T1000 (cell line): Measurements from ENCODE around the gene MYH14.

Experiments
- DNase-seq: peaks from one replicate; lab custom pipeline; 2025; ENCODE audit warnings: mixed read lengths; lab: John Stamatoyannopoulos, UW

The MYH14 gene

DNA sequence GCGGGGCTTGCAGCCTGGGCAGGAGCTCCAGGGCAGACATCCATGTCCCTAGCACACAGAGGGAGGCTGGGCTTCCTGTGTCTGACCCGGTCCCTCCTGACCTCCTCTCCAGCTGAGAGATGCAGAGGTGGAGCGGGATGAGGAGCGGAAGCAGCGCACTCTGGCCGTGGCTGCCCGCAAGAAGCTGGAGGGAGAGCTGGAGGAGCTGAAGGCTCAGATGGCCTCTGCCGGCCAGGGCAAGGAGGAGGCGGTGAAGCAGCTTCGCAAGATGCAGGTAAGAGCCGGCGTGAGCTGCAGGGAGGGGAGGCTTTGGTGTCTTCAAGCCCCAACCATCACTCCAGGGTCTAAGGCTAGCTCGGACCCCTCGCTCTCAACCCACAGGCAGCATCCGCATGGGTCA is 87.4 kb downstream of the MYH14 start:
- DNase-seq = no peak

DNA sequence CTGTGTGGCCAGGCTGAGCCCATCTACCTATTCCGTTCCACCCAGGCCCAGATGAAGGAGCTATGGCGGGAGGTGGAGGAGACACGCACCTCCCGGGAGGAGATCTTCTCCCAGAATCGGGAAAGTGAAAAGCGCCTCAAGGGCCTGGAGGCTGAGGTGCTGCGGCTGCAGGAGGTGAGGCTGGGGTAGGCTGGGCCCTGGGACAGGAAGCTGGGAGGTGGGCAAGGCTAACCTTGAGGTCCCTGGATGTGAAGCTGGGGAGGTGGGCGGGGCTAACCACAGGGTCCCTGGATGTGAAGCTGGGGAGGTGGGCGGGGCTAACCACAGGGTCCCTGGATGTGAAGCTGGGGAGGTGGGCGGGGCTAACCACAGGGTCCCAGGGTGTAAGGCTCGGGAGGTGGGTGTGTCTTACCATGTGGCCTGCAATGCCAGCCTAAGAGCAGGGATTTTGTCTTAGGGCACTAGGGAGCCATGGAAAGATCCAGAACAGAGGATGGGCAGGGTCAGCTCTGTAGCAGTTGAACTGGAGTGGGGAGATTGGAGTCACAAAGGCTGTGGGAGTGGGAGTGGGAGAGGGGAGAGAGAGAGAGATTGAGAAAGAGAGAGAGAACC is 88.9 kb downstream of the MYH14 start:
- DNase-seq = no peak

DNA sequence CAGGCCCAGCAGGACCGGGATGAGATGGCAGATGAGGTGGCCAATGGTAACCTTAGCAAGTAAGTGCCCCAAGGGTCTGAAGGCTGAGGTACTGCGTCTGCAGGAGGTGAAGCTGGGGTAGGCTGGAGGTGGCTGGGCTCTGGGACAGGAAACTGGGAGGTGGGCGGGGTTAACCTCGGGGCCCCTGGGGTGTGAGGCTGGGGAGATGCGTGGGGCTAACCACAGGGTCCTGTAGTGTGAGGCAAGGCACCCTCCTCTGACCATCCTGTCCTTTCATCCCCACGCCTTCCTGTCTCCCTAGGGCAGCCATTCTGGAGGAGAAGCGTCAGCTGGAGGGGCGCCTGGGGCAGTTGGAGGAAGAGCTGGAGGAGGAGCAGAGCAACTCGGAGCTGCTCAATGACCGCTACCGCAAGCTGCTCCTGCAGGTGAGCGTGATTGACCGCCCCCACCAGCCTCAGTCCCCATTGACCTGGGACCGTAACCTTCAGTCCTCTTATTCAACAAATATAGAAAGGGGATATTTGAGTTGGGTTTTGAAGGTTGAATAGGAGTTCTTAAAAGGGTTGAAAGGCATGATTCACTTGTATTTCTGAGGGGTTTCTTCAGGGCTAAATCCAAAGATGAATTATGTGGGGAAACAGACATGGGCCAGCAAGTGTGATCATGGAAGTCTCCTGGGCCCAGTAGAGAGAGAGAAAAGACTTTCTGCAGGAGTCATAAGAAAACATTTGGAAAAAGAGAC is 90.0 kb downstream of the MYH14 start:
- no peak for DNase-seq

DNA sequence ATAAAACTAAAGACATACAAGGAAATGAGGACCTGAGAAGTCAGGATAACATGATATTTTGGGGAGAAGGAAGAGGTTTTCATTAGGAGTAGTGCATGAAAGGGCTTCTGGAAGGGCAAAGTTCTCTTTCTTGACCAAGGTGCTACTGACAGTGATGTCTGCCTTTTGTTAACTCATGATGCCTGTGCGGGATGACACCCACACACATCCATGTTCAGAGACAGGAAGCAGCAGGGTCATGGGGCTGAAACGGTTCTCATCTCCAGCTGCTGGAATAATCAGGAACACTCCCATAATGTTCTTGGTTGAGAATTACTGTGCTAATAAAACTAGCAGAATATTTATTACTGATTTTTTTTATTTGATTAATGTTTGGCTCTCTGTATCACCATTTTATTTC is 96.6 kb downstream of the MYH14 start:
- DNase-seq = no peak

DNA sequence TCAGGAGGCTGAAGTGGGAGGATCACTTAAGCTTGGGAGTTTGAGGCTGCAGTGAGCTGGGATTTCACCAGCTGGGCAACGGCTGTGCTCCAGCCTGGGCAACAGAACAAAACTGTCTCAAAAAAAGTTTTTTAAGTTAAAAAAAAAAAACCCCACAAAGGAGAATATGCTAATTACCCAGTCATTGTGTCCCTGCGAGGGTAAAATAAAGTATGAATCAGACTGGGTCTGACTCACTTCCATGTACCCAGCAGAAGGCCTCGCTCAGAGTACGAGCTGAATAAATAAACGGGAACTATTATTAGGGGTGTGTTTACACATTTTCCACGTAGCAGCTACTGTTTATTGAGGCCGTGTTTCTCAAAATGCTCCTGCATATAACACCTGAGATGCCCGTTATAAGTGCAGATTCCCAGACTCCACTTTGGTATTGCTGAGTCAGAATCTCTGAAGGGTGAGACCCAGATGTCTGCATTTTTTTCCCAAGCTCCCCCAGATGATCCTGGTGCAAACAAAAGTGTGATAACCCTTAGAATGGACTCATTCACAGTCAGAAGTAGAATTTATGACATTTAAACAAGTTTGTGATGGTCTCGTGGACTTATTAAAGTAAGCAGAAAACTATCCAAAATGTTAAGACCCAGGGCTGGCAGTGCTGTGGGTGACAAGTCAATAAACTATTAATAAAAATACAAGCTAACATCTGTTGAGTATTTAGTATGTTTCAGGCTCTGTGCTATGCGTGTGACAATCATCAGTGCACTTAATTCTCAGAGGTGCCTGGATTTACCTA is 97.6 kb downstream of the MYH14 start:
- no peak for DNase-seq

DNA sequence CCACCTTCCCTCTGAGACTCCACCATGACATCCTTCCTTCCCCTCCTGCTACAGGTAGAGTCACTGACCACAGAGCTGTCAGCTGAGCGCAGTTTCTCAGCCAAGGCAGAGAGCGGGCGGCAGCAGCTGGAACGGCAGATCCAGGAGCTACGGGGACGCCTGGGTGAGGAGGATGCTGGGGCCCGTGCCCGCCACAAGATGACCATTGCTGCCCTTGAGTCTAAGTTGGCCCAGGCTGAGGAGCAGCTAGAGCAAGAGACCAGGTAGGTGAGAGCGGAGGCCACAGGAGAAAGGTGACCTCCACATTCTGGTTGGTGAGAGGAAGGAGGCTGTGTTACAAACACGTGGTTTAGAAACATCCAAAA is 98.2 kb downstream of the MYH14 start:
- DNase-seq = no peak

DNA sequence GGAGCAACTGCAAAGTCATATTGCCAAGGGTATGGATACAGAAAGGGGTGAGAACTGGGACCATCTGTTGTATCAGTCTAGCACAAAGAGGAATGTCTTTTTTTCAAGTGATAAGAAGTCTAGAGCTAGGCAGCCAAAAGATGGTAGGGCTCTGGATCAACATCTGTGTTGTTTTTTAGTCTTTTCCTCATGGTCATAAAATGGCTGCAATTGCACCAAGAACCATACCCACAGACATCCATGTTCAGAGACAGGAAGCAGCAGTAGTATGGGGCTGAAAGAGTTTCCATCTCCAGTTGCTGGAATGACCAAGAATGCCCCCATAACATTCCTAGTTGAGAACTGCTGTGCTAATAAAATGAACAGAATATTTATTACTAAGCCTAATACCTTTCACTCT is 100.1 kb downstream of the MYH14 start:
- DNase-seq = no peak

DNA sequence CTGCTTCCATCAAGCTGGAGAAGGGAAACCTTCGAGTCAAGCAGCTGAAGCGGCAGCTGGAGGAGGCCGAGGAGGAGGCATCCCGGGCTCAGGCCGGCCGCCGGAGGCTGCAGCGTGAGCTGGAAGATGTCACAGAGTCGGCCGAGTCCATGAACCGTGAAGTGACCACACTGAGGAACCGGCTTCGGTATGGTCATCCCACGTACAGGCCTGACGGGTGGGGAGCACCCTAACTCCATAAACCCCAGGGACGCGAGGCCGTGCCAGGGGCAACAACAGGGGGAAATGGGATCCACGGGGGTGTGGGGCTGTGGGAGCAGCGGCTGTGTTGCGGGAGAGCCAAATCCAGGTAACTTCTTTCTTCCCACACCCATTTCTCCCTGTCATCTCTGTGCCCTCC is 105.6 kb downstream of the MYH14 start:
- DNase-seq = no peak

DNA sequence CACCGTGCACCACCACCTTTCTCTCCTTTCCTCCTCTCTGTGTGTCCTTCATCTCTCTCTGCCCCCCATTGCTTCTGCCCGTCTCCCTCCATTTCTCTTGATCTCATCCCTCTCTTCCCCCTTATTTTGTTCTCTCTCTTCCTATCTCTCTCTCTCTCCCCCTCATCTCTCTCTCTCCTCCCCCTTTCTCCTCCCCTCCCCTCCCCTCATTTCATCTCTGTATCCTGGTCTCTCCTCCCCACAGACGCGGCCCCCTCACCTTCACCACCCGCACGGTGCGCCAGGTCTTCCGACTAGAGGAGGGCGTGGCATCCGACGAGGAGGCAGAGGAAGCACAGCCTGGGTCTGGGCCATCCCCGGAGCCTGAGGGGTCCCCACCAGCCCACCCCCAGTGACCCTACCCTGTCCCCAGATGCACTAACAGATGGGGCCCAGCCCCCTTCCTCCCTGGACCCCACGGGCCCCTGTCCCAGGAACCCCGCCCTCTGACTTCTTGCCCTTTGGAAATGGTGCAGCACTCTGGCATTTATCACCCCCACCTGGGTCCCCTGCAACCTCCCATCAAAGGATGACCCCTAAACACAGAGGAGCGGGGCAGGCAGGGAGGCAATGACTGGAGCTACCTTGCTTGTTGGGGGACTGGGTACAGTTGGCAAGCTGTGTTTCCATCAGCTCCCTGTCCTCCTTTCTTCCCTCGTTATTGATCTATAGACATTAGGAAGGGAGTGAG is 106.1 kb downstream of the MYH14 start:
- no peak for DNase-seq

DNA sequence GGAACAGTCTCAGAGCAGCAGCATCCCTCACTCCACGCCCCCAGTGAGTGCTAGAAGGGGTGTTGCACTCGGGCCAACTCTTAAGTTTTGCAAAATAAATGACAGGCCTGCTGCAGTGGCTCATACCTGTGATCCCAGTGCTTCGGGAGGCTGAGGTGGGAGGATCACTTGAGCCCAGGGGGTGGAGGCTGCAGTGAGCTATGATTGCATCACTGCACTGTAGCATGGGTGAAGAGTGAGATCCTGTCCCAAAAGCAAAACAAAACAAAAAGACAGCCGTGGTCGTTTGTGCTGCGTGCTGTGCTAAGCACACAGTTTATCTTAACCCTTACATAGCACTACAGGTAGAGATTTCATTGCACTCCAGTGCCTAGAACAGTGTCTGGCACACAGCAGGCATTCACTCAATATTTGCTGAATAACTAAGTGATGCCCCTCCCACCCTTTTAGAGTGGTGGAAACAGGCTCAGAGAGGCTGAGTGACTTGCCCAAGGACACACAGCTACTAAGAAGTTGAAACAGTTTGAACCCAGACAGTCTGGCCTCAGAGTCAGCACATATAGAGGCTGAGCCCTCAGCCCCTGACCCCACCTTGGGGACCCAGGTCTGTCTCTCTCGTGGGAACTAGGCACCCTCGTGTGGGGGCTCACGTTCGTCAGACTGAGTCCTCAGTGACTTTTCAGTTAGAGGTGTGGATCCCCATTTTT is 107.5 kb downstream of the MYH14 start:
- no peak for DNase-seq

DNA sequence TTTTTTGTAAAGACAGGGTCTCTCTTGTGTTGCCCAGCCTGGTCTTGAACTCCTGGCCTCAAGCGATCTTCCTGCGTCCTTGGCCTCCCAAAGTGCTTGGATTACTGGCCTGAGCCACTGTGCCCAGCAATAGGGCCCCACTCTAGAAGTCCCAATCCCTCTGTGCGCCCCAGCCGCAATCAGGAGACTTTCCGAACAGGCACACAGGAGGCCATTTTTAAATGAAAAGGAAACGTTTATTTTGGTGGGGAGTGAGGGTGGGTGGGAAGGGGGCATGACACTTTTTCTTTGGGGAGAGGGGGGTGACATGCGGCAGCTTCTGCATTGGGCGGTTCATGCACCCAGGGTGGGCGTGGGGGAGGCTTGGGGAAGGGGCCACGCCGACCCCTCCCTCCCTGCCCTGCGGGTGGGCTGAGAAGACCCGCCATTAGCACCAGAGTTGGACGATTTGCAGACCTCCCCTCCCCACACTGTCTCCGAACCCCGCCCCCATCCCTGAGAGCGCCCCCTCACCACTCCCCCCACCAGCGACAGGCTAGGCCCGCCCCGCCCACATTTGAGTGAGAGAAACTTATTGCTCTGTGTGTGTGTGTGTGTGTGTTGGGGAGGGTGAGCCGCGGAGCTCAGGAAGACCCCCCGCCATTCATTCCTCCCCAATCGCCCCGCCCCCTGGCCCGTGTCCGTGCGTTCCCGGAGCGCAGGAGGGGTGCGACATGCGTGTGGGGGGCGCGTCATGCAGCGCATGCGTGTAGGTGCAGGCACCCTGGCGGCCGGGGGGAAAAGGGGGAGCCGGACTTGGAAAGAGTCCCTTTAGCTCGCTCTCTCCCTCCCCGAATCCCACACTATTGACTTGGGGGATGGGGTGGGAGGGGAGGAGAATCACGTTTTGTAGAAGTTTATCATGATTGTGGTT is 108.6 kb downstream of the MYH14 start:
- no peak for DNase-seq

DNA sequence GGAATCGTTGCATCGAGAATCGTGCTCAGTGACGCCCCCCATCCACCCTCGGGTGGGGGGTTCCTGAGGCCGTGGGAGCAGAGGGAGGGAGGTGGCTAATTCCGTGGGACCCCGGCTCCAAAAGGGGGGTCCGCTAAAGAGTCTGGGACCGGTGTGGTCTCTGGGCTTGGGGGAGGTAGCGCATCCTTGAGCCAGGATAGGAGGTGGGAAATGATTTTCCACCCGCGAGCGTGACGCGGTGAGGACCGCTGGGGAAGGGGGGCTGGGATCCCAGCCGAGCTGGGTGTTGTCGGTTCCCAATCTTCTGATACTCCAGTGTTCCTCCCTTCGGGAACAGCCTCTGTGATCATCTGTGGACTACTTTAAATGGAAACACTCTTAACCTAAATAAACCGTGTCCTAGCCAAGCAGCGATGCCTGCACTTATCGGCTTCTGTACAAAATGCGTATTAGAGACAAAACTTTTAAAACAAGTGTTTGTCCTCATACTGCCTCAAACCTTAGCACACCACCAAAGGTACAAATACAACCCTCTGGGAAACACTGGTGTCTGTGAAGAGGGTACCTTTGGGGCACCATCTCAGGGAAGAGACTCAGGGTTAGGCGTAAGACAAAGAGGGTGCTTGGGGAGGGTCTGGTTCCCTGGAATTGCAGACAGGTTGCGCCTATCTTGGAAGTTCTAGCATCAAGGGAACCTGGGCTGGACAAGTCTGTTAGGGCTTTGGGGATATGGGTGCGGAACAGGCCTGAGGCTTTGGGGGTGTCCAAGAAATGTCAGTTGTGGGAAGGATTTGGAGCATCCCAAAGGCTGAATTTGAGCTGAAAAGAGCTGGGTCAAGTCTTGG is 109.8 kb downstream of the MYH14 start:
- DNase-seq = no peak

DNA sequence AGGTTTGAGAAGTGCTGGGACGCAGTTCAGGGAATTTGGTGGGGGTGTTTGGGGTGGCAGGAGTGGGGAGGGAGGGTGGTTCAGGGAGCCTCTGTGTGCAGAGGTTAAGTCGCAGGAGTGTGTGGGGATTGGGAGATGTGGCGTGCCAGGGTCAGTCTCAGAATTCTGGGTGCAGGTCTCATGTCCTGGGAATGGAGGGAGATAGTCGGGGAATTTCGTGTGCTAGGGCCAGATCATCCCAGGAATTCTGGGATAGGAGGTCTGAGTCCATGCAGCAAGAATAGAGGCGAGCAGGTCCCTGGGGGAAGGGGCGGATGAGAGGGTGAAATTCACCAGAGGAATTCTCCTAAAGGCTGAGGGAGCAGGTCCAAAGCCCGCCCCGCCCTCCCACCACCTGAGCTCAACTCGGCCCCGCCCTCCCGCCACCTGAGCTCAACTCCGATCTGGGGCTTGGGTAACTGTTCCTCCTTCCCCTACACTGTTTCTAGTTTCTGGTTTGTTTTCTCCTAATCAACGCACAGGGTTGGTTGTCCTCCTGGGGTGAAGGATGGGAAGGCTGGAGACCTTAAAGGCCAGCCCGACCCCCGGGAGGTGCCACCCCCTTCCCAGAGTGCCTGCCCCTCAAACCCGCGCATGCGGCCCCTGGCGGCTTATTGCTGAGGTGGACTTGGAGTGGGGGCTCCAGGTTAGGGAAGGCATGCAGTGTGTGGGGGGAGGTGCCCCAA is 110.6 kb downstream of the MYH14 start:
- DNase-seq = no peak

DNA sequence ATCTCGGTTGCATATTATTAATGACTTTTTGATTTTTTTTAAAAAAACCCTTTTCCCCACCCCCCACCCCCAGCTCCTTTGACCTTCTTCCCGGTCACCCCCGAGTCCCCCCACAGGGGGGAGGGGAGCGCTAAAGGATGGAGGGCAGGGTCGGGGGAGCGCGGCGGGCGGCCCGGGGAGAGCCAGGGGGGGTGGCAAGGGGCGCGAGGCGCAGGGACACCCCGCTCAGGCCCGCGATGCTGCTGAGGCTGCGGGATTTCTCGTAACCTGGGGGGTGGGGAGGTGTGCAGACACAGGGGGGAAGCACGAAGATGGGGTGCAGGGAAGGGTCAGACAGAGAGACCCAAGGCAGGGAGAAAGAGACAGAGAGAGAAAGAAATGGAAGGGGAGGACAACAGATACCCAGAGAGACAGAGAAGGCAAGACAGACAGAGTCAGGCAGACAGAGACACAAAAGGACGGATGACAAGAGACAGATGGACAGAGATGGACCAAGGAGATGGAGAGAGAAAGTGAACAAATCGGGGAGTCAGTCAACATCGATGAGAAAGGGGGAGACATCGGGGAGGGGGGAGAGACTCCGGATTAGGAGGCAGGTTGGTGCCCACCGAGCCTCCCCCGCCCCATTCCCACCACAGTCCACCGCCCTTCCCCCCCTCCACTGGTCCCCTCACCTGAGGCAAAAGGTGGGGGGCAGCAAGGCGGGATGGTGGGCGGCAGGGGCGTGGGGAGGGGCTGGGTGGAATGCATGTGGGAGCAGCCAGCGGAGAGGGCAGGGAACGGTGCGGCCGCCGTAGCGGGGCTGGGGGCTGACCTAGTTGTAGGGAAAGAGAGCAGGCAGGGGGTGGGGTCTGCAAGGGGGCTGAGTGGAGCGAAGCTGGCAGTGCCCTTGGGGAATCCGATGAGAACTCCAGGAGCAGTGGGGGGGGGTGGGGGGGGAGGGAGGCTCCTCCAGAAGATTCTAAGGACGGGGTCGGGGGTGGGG is 111.6 kb downstream of the MYH14 start:
- no peak for DNase-seq

DNA sequence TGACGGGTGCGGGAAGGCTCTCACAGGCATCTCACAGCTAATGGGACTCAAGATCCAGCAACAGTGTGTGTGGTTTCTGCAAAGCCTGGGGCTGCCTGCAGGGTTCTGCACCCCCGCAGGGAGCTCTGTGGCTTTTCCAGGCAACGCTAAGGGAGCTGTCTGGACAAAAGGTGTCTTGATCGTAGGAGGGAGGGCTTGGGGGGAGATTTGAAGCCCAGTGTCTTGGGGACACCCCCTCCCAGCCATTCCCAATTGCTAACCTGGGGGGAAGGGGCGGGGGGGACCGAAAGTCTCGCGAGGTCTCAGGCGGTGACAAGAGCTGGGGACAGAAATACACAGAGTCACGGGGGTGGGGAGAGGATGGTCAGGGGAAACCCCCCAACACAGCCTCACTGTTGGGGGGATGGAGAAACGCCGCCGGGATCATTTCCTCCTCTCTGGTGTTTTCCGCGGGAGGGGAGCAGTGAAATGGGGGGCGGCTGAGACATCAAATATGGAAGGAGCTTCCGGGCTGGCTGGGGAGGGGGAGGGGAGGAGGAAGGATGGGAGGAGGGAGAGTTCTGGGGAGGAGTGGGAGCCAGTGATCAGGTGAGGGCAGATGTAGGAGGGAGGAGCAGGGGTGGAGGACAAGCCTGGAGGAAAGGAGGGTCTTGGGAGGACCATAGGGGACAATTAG is 112.5 kb downstream of the MYH14 start:
- no peak for DNase-seq

DNA sequence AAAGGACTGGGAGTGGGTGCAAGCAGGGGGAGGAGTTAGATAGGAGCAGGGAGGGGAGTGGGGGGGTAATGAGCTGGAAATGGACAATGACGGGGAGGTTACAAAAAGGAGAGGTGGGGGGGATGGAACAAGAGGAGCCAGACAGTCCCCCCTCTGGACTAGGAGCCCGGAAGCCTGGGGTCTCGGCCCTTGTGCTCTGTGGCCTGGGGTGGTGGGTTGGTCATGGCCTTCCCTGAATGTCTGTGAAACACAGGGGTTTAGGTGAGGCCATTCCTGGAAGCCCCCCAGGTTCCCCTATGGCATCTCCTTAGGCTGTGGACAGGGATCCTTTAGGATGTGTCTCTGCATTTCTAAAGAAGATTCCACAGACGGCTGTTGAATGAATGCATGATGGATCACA is 113.7 kb downstream of the MYH14 start:
- DNase-seq = no peak

DNA sequence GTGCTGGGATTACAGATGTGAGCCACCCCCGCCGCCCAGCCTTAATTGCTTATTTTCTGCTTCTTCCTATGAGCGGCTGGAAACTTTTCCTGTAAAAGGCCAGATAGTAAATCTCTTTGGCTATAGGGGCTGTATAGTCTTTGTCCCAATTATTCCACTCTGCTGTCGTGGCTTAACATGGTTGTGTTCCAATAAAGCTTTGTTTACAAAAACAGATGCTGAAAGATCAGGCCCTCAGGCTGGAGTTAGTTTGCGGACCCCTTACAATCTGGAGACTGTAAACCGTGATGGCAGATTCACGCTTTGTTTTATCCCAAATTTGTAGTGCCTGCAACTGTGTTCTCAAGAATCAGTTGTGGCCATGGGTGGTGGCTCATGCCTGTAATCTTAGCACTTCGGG is 115.0 kb downstream of the MYH14 start:
- no peak for DNase-seq
